ENCODE results near the gene USP4.

GRCh38 chr3:49333091-49333490, 6.8 kb downstream of the USP4 start:
- no peak for TF ChIP-seq CTCF (IDR thresholded peaks at IDR 0.05)
- no peak for TF ChIP-seq POLR2AphosphoS5 (IDR thresholded peaks at IDR 0.05)
